Measurements from ENCODE around the gene CCBE1.

DNA sequence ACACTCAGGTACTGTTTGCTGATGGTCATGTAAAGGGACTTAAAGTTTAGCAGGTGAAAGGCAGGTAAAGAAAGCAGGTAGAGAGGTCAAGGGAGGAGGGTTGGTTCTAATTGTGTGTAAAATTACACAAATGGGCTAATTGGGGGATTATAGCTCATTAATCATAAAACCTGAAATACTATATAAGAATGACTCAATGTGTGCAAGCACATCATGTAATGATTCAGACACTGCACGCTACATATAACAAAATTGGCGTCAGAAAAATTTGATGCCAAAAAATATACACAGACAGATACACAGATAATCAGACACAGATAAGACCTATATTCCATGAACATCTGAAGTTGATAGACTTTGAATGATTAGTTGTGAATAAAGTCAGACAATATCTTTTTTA is 217.4 kb downstream of the CCBE1 start:
- TF ChIP-seq TAF1 (IDR thresholded peaks at IDR 0.05; ENCODE audit: borderline replicate concordance, insufficient read depth, low read length): no peak
- TF ChIP-seq POLR2AphosphoS5 (IDR thresholded peaks at IDR 0.05; ENCODE audit: low read depth, low read length): no peak

All from PFSK-1 (cell line).